HG03439 (cell line): Measurements from ENCODE around the gene TMEM151B.
"Not testable (repeated sequence)": the region's sequence is repeated elsewhere in the genome, so short reads cannot be mapped to it uniquely, and the experiment has no call there.

ENCODE experiments used
- ATAC-seq: cut with Tn5 transposase; IDR thresholded peaks from one replicate; pipeline ENCODE4 v1.9.1; 2021; ENCODE audit warnings: mild to moderate bottlenecking, moderate library complexity; ENCODE audit not compliant: unreplicated experiment

Gene TMEM151B

DNA sequence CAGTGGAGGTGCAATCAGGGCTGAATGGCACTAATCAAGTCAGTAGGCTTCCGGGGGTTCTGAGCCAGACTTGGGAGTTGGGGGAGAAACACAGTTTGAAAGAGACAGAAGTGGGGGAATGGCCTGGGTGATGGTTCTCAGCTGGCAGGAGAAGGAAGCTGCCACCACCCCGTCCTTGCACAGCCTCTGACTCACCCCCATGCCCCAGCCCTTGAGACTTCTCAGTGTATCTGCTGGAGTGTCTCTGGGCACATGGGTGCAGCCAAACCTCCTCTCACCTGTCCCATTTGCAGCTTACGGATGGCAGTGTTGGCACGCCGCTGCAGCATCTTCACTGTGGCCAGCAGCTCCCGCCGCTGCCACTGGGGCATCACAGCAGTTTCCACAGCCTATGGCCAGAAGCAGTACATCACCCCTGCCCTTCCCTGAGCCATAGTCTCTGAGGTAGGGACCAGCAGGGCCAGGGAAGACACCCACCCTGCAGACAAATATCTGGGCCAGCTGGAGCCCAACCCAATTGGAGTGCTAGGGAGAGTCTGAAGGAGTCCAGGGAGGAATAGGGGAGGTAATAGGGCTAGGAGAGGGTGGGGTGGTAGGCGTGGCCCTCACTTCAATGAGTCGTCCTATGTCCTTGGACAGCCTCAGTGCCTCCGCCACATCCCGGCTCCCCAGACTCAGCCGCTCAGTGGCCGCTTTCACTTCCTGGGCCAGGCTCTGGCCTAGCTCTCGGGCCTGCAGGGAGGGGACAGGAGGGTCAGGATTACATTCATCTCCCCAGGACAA lies 31.7 kb downstream of the TMEM151B start:
- no peak for ATAC-seq

DNA sequence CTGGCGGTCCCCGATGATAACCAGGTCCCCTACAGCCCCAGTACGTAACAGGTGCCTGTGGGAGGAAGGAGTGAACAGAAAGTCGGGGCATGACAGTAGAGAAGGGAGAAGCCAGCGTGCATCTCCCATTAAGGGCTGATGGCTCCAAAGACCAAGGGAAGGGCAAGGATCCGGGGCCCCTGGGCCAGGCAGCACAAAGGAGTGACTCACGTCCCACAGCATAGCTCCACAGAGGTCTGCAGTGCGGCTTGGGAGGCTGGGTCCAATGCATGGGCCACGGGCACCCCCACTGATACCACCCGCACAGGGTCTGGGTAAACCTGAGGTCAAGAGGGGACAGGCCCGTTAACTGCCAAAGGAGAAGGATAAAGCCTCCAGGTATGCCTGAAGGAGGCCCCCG lies 32.6 kb downstream of the TMEM151B start:
- ATAC-seq = no peak

DNA sequence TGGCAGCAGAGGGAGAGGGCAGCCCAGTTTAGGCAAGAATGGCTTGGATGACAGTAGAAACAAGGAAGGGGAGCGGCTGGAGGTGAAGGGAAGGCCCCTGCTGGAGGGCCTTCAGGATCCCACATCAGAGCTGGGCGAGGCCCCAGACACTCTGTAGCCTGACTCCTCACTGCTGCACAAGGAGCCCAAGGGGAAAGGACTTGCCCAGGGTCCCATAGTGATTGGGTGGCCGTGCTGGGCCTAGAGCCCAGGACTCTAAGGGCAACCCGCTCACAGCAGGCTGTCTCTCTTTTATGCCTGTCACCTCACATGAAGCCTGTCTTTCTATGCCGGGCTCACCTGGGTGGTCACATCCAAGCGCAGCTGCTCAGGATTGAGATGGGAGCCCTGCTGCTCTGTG lies 33.6 kb downstream of the TMEM151B start:
- no peak for ATAC-seq

DNA sequence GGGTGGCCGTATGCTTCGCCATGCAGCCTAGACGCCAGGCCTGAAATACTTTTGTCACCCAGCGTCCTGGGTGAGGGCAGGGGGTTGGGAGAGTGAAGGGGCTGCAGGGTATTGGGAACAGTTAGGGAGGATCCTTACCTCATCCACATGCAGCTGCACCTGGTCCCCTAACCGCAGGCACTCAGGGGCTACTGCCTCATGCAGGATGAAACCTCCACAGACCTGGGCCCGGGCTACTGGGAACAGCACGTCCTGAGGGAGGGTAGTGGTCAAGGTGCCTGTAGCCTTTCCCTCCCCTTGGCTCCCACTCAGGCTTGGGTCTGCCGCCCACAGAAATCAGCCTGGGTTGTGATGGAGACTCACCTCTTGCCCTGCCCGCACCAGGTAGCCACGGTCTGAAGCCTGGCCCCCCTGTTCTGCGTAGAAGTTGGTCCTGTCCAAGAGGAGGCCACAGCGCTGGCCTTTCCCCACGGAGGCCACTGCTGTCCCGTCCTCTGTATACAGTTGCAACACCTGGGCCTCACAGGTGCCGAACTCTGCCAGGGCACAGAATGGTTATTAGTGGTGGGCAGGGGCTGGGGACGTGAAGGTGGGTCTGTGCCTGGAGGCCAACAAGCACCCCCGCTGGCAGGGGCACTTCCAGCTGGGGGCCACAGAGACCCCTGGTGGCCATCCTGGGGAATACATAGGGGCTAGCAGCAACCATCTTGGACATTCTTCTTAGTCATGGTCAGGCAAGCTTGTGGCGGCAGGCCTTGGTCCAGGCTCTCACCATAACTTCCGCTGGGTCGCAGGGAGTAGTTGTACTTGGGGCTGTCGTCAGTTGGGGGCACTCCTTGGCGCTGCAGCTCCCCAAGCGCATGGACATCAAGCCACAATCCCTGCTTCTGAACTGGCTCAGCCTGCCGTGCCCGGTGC lies 34.3 kb downstream of the TMEM151B start:
- no peak for ATAC-seq

DNA sequence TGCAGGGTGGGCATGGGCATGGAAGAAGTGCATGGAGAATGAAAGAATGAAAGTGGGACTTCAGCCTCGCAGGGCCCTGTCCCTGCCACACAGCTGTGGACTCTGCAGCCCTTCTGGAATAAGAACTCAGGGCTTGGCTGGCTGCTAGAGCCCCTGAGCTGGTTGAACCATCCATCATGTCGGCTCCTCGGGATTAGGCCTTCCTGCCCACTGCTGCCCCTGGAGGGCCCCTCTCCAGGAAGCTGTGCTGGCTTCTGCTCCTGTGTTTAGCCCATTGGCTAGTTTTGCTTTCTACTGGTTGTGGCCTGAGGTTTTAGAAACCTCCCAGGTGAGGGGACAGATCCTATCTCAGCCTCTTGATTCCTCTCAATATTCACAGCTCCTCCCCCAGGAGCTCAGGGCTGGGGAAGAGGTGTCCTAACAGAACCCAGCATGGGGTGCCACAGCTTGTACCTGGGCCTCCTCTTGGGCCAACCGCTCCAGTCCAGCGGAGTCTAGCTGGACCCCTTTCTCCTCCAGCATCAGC lies 35.0 kb downstream of the TMEM151B start:
- no peak for ATAC-seq

DNA sequence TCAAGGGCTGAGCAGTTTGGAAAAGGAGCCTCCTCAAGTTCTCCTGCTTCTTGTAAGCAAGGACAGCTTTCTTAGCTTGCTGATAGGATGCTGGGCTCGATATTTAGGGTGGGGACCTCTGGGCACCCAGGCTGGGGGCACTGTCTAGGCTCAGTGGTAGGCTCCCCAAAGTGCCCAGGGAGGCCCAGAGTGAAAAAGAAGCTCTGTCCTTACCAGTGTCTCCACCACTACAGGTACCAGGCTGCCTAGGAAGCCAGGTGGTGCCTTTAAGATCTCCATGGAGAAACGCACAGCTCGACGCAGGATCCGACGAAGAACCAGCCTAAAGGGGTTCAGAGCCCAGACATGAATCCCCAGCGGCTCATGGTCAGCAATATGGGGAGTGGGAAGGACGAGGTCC lies 36.5 kb downstream of the TMEM151B start:
- no peak for ATAC-seq

DNA sequence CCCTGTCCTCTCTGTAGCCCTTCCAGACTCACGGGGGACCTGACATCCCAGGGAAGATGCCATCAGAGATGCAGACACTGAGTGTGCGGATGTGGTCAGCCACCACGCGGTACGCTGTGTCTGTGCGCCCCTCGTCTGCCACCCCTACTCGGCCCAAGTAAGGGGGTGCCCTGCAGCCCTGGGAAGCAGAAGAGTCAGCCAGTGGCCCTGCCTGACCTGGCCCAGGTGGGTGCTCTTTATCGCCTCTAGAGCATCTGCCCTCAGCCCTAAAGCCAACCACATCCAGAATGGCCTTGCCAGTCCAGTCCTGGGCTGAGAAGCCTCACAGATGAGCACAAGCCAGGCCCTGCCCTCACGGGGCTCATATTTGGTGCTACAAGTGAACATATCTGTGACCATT lies 37.0 kb downstream of the TMEM151B start:
- no peak for ATAC-seq

DNA sequence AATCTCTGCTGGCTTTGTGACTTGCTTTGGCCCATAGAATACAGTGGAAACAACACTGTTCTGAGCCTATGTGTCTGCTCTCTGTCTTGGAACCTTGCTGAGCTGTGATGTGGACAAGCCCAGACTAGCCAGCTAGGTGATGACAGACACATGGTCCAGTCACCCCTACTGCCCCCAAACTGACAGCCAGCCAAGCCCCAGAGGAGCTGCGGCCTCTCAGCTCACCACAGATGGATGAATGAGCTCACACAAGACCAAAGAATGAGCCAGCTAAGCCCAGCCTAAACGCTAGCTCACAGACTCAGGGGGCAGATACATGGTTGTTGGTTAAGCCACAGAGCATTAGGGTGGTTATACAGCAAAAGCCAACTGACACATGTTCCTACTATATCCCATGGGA lies 38.8 kb downstream of the TMEM151B start:
- ATAC-seq = no peak

DNA sequence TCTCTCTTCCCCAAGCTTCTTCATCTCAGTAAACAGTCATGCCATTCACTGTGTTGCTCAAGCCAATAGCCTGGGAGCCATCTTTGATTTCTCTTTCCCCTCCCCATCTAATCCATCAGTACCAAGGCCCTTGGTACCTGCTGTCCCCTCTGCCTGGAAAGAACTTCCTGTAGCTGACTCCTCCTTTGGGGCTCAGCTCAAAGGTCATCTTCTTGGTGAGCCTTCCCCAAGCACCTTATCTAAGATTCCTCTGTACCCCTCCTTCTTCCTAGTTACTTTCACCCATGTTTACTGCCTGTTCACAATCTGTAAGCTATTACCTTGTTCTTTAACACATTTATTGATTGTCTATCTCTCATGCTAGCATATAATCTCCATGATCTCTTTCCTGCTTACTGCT lies 39.4 kb downstream of the TMEM151B start:
- no peak for ATAC-seq

DNA sequence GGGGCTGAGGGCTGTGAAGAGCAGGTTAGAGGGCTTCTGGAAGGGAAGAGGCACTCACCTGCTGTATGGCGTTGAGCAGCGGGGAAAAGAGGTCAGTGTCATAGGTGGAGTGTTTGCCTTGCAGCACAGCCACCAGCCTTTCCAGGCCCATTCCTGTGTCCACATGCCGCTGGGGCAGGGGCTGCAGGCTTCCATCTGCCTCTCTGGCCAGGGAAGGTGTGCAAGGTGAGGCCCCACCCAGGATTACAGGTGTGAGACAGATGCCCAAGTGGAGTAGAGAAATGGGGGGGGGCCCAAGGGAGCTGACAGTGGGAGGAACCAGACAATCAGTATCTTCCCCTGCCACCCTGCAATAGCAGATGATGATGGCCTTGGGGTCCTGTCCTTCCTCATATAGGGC lies 40.0 kb downstream of the TMEM151B start:
- ATAC-seq = no peak

DNA sequence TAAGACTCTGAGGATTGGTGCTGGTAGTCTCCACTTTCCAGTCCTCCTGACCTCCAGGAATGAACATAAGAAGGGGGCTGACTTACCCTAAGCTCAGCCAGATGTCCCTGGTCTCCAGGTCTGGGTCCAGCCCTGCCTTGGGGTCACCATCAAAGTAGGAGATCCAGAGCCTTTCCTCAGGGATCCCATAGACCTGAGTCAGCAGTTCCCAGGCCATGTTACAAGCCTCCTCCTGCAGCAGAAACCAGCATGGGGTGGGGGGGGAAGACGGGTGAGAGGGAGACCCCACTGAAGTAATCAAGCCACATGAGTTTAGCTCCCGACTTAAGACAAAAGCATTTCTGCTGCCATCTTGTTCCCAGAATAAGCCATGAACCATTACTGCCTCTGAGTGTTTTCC lies 41.1 kb downstream of the TMEM151B start:
- no peak for ATAC-seq

DNA sequence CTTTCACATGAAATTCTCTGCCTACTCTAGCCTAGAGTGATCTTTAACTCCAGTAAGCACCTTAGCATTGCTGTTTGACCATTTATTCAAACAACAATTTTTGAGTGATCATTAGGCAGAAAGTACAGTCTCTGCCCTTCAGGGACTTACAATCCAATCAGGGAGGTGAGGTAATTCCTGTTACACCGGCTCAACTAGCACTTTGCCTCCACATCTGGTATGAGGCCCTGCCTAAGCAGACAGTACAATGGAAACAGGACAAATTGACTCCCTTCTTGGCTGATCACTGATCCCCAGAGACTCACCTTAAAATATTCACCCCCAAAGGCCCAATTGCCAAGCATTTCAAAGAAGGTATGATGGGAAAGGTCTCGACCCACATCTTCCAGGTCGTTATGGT lies 41.5 kb downstream of the TMEM151B start:
- ATAC-seq = no peak

DNA sequence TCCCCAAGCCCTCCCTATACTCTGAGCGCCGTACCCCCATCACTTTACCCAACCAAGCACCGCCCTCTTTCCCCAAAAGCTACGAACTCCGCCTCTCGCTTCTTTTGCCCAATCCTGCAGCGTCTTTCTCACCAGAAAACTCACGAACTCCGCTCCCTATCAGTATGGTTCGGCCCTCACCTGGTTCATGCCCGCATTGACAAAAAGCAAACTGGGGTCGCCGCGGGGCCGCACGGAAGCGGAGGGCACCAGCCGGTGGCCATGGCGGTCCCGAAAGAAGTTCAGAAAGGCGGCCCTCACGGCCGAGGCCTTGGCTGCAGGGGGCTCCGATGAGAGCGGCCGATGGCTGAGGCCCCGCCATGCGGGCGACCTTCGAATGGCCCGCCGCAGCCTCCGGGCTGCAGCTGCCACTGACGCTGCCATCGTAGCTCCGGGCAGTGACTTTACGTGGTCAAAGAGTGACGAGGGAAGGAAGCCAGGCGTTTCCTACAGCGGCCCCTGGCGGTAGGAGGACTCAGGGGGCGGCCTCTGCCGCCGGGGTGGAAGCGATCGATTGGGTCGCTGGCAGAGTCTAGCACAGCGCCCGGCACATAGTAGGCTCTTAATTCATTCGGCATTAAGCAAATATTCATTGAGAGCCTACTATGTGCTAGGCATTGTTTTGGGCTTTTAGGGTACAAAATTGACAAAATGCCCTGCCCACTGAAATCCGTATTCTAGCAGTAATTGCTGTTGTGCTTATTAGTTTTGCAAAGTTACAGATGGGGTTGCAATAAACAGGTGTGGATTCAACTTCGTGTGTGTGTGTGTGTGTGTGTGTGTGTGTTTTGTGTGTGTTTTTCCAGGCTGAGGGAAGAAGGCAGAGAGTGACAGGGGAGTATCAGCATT lies 42.9 kb downstream of the TMEM151B start, which contains the start of gene AARS2:
Gene AARS2 (minus strand): TSS at position 447 of the 888 bp plus-strand sequence. CDS start 24 bp downstream, at position 423.
- peak; percentile 87 for ATAC-seq

DNA sequence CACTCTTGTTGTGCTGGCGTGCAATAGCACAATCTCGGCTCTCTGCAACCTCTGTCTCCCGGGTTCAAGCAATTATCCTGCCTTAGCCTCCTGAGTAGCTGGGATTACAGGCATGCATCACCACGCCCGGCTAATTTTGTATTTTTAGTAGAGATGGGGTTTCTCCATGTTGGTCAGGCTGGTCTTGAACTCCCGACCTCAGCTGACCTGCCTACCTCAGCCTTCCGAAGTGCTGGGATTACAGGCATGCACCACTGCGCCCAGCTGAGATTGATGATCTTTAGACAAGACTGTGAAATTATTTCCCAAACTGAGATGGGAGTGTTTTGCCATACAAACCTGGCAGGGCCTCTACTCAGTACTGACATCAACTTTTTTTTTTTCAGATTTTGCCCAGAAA lies 44.4 kb downstream of the TMEM151B start:
- ATAC-seq = not testable (repeated sequence)

DNA sequence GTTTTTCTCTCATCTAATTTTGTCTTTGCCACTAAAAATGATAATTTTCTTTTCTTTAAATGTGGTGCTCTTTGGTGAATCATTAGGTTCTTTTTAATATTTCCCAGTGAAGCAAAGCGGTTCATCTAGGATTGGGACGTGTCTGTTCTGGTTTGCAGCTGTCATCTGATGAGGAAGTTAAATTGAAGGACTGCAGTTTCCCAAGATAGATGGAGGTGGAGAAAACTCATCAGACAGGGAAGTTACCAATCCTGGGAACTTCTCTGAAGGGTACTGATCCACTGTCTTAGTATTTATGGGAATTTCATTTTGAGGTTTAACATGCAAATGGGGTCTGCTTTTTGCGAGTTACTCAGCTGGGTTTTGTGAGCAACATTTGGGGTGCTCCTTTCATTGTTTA lies 45.3 kb downstream of the TMEM151B start:
- no peak for ATAC-seq

DNA sequence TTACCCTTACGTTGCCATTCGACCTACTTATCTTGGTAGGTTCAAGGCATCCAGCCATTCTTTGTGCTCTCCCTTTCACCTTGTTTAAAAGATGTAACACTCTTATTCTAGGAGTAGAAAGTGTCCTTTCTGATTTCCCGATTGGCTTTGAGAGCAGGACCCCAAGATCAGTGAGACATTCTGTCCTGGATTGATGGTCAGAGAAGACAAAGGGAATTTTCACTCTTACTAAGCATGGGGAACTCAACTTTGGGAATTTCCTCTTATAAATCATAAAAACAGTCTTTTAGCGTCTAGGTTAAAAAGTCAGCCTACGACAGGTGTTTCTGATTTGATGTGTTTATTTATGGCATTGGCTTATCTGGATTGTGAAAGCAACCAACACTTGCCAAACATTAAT lies 45.7 kb downstream of the TMEM151B start:
- no peak for ATAC-seq

DNA sequence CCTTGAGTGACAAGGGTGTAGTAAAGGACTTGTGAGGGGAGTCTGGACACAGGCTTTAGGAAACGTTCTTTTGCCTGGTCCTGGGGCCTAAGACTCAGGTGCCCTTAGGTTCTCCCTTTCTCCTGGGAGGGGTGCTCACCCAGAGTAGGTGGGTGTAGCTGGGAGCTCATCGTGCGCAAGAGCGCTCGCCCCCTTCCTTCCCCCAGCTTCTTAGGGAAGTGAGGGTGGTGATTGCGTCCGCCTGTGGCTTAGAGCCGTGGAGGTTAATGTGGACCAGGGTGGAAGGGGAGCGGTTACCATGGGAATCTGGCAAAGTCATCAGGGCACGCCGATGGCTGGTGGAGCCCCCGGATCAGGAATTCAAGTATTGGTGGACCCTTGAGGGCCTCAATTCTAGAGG lies 46.2 kb downstream of the TMEM151B start:
- ATAC-seq = no peak

DNA sequence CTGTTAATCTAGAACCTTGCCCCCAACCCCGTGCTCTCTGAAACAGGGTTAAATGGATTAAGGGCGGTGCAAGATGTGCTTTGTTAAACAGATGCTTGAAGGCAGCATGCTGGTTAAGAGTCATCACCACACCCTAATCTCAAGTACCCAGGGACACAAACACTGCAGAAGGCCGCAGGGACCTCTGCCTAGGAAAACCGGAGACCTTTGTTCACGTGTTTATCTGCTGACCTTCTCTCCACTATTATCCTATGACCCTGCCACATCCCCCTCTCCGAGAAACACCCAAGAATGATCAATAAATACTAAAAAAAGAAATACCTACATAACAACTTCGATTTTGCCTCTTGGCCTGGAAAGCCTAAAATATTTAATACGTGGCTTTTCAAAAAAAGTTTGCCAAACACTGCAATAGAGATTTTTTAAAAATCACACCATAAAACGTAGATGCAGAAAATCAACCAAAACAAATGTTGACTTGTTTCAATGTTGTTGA lies 46.9 kb downstream of the TMEM151B start:
- not testable (repeated sequence) for ATAC-seq

DNA sequence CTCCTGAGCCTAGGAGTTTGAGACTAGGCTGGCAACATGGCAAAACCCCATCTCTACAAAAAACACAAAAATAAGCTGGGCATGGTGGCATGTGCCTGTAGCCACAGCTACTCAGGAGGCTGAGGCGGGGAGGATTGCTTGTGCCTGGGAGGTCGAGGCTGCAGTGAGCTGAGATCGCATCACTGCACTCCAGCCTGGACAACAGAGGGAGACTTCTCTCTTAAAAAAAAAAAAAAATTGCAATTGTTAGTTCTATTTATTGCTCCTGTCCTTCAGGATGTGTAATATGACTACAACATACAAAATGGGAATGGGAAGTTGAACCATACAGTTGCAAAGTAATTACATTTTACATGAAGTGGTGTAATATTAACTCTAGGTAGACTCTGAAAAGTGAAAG lies 51.0 kb downstream of the TMEM151B start:
- ATAC-seq = no peak

DNA sequence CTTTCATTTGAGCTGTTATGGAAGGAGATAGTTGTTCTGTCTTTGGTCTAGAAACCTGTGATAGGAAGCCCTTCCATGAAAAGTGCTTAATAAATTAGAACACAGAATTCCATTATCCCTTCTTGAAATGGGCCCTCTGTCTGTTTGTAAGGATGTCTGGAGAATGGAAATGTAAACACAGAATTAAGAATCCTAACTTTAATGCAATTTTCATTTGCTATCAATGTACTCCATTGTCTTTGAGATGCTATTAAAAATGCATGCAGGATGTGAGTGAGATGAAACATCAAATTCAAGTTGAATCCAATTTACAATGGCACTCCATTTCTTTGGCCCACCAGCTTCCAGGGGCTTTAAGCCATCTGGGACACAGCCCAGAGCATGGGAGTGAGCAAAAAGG lies 56.8 kb downstream of the TMEM151B start:
- no peak for ATAC-seq

DNA sequence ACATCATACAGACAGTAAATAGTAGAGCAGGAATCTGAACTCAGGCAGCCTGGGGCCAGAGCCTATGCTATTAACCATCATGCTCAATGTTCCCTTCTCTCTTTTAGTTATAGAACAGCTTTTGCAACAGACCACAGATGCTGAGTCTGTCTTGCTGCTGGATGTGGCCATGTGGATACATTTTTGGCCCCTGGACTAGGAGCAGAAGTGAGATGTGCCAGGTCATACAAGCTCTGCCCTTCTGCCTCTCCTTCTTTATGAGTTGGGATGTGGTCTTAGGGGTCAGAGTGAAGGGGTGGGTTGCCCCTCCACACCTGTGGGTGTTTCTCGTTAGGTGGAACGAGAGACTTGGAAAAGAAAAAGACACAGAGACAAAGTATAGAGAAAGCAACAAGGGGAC lies 57.5 kb downstream of the TMEM151B start:
- no peak for ATAC-seq
